Left ventricle myocardium inferior (tissue), 1 donor: ENCODE data around the gene PRR5L. TPM values are rescaled to one million over a fixed set of nuclear protein-coding genes. Genes with fewer than 3 reads are reported as not detected.

ENCODE experiments used
- DNase-seq: peaks from one replicate; pipeline ENCODE4 v3.0.0-alpha.2; 2020
- H3K27ac ChIP-seq: fragments of 200-600 bp; replicated peaks from 2 replicates; pipeline ENCODE4 v1.8.0; 2021
- H3K27me3 ChIP-seq: fragments of 200-600 bp; 2 replicates; pipeline ENCODE4 v1.8.0; 2021; ENCODE audit warnings: low read depth
- H3K36me3 ChIP-seq: fragments of 200-600 bp; 2 replicates; pipeline ENCODE4 v1.8.0; 2021
- H3K4me1 ChIP-seq: fragments of 200-600 bp; 2 replicates; pipeline ENCODE4 v1.8.0; 2021
- H3K4me3 ChIP-seq: fragments of 200-600 bp; 2 replicates; pipeline ENCODE4 v1.8.0; 2021; ENCODE audit warnings: mild to moderate bottlenecking, moderate library complexity
- H3K9me3 ChIP-seq: fragments of 200-600 bp; replicated peaks from 2 replicates; pipeline ENCODE4 v1.8.0; 2021
- intact Hi-C: fragments of 100-400 bp; cut with micrococcal nuclease; formaldehyde crosslinking; loops from one replicate; pipeline ENCODE4 v1.11.0; 2022
- total RNA-seq: library from RNA; stranded (reverse); fragmentation: NEBNext Ultra II Directional; extraction: Animal tissue kit (Norgen Biotek cat#: 25700); gene quantifications from one replicate; pipeline ENCODE4 v1.2.1, GENCODE V29; 2021
- TF ChIP-seq, protein P1 (sequence below): fragments of 200-600 bp; IDR thresholded peaks from 2 replicates; pipeline ENCODE4 v1.8.0; 2021; ENCODE audit warnings: antibody characterized with exemption, mild to moderate bottlenecking, borderline replicate concordance
- donor health status: DM: no; HTN: yes; CAD: no; lungs with severe emphysema.

PRR5L gene
- total RNA-seq, 1 donor from 2014 or later, result 1.3 TPM

DNA sequence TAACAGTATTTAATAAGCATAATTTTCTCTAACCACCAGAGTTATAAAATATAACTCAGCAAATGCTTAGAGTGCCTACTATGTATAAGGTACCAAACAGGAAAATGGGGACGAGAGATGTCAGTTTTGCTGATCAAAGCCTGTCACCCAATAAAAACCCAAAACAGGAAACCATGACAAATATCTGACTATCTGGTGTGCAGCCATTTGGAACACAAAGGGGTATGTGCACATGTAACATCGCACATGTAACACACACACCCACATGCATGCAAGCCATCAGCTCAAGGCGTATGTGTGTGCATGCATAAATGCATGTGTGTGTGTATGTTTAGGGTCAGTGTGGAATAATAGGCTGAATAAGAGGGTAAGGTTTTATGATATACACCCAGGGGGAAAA lies 64.2 kb downstream of the PRR5L start:
- H3K27me3 ChIP-seq, result peaks cover 67% of the 10 kb centered on the region
- no peaks in the 10 kb centered on the region for H3K9me3 ChIP-seq
- no peaks in the 10 kb centered on the region for H3K36me3 ChIP-seq
- no peak for DNase-seq
- no peaks in the 10 kb centered on the region for H3K4me1 ChIP-seq
- intact Hi-C loops, result no loop called here
- no peak overlapping the region for H3K27ac ChIP-seq
- H3K4me3 ChIP-seq, result no peak overlapping the region
- TF ChIP-seq, protein P1, sequence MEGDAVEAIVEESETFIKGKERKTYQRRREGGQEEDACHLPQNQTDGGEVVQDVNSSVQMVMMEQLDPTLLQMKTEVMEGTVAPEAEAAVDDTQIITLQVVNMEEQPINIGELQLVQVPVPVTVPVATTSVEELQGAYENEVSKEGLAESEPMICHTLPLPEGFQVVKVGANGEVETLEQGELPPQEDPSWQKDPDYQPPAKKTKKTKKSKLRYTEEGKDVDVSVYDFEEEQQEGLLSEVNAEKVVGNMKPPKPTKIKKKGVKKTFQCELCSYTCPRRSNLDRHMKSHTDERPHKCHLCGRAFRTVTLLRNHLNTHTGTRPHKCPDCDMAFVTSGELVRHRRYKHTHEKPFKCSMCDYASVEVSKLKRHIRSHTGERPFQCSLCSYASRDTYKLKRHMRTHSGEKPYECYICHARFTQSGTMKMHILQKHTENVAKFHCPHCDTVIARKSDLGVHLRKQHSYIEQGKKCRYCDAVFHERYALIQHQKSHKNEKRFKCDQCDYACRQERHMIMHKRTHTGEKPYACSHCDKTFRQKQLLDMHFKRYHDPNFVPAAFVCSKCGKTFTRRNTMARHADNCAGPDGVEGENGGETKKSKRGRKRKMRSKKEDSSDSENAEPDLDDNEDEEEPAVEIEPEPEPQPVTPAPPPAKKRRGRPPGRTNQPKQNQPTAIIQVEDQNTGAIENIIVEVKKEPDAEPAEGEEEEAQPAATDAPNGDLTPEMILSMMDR, result no peak

DNA sequence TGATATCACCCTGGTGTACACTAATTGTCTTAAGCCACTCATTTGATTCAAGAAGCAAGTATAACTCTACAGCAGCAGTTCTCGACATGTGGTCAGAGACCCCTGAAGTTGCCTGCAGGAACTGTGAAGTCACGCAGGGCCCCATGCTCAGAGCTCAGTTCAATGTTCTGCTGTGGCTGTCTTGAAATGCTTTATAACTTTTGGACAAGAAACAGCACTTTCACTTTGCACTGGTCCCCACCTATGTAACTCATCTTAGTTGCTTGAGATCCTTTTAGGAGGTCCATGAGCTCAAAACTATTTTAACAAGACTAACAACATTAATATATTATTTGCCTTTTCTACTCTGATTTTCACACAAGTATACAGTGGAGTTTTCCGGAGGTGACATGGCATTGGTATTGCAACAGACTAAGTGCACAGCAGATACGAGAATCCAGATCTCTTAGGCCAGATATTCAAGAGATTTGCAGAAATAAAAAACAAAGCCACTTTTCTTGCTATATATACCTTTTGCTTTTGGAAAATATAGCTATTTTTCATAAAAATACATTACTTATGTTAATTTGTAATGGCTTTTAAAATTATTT lies 64.8 kb downstream of the PRR5L start:
- H3K27me3 ChIP-seq, result peaks cover 72% of the 10 kb centered on the region
- no peaks in the 10 kb centered on the region for H3K9me3 ChIP-seq
- TF ChIP-seq, protein P1, result no peak
- intact Hi-C loops, result no loop called here
- H3K4me1 ChIP-seq, result no peaks in the 10 kb centered on the region
- no peak overlapping the region for H3K27ac ChIP-seq
- no peak for DNase-seq
- no peaks in the 10 kb centered on the region for H3K36me3 ChIP-seq
- H3K4me3 ChIP-seq, result no peak overlapping the region

DNA sequence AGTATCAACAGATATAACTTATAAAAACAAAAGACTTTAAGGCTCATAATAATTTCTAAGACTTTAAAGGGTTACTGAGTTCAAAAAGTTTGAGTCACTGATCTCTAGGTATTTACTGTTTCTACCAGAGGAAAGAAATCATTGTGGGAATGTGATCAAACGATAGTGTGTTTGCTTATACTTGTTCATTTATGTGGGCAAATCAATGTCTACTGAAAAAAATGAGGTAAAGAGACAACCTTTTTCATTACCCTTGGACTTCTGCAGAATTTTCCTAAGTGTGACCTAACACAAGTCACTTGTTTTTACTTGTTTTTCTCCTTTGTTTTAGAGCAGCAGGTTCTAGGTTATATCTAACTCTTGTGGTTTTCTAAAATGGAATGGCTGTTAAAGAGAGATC lies 65.4 kb downstream of the PRR5L start:
- TF ChIP-seq, protein P1, result no peak
- no peaks in the 10 kb centered on the region for H3K36me3 ChIP-seq
- intact Hi-C loops, result no loop called here
- peak overlapping the region; percentile 27 for H3K4me3 ChIP-seq
- peaks cover 78% of the 10 kb centered on the region for H3K27me3 ChIP-seq
- no peaks in the 10 kb centered on the region for H3K9me3 ChIP-seq
- H3K27ac ChIP-seq, result no peak overlapping the region
- H3K4me1 ChIP-seq, result no peaks in the 10 kb centered on the region
- no peak for DNase-seq

GRCh38 chr11:36361901-36362391 lies 65.9 kb downstream of the PRR5L start:
- intact Hi-C loops, result no loop called here
- H3K27me3 ChIP-seq, result peaks cover 81% of the 10 kb centered on the region
- TF ChIP-seq, protein P1, result no peak
- no peak for DNase-seq
- H3K4me1 ChIP-seq, result no peaks in the 10 kb centered on the region
- no peak overlapping the region for H3K27ac ChIP-seq
- H3K36me3 ChIP-seq, result no peaks in the 10 kb centered on the region
- no peaks in the 10 kb centered on the region for H3K9me3 ChIP-seq
- H3K4me3 ChIP-seq, result peak overlapping the region; percentile 27

GRCh38 chr11:36362902-36363301 lies 66.8 kb downstream of the PRR5L start:
- Histone ChIP-seq H3K36me3 (no peaks in the 10 kb centered on the region), H3K4me3 (no peak overlapping the region), H3K27ac (no peak overlapping the region), H3K4me1 (no peaks in the 10 kb centered on the region), H3K9me3 (no peaks in the 10 kb centered on the region), H3K27me3 (peaks cover 81% of the 10 kb centered on the region)
- TF ChIP-seq, protein P1, result no peak
- no peak for DNase-seq
- intact Hi-C loops, result no loop called here
